Activated CD4-positive, alpha-beta T cell treated with anti-CD3 and anti-CD28 coated beads, Interleukin-2, Interleukin-6, amounts not matched to agents 100 ng/mL and 50 ng/mL, durations not matched to agents 16 hours and 8 hours (primary cell): ENCODE results near the gene ADRB2.

Experiments
- DNase-seq: peaks from one replicate; pipeline ENCODE4 v3.0.0-alpha.2; 2020

ADRB2 gene

DNA sequence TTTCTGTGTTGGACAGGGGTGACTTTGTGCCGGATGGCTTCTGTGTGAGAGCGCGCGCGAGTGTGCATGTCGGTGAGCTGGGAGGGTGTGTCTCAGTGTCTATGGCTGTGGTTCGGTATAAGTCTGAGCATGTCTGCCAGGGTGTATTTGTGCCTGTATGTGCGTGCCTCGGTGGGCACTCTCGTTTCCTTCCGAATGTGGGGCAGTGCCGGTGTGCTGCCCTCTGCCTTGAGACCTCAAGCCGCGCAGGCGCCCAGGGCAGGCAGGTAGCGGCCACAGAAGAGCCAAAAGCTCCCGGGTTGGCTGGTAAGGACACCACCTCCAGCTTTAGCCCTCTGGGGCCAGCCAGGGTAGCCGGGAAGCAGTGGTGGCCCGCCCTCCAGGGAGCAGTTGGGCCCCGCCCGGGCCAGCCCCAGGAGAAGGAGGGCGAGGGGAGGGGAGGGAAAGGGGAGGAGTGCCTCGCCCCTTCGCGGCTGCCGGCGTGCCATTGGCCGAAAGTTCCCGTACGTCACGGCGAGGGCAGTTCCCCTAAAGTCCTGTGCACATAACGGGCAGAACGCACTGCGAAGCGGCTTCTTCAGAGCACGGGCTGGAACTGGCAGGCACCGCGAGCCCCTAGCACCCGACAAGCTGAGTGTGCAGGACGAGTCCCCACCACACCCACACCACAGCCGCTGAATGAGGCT lies at the start of gene ADRB2:
ADRB2 (plus strand) TSS at position 559 of the 686 bp plus-strand sequence. CDS start 221 bp downstream, outside the sequence.
- DNase-seq = peak; percentile 90

DNA sequence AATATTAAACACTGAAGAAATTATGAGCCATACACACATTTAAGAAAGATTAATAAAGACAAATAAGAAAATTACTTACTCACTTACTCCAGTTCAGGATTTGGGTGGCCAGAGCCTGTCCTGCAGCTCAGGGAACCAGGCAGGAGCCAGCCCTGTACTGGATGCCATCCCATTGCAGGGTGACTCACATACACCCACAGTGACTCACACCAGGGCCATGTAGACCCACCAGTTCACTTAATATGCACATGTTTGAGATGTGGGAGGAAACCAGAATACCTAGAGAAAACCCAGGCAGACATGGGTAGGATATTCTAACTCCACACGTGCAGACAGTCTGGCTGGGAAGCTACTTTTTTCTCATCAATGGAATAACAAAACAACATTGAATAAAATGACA lies 49.6 kb upstream of the ADRB2 start:
- DNase-seq = peak; percentile 20

DNA sequence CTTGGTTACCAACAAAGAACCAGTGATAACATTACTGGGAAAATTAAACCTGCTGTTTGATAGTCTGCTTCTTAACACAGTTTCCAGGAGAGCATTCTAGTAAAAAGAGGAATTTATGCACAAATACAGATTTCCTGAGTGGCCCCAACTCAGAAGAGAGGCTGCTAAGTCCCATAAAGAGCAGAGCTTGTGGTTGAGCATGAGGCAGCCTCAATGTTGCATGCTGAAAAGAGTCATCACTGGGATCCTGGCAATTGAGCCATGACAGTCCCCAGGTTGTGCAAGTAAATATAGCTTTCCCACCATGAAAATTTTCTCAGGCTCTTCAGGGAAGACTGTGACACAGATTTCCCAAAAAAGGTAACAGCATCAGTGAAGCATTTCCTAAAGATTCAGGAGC lies 47.5 kb upstream of the ADRB2 start:
- DNase-seq = no peak

DNA sequence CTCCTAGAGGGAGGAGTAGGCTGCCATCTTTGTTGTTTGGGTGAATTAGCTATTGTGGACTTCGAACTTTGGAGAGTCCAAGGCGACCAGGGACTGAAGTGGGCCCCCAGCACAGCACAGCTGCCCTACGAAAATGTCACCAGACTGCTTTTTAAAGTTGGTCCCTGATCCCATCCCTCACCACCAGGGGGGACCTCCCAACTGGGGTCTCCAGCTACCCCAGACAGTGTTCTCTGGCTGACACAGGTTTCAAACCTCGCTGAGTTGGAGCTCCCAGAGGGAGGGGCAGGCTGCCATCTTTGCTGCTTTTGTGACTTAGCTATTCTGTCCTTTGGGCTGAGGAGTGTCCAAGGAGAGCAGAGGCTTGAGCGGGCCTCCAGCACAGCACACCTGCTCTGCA lies 45.7 kb upstream of the ADRB2 start:
- DNase-seq = no peak

DNA sequence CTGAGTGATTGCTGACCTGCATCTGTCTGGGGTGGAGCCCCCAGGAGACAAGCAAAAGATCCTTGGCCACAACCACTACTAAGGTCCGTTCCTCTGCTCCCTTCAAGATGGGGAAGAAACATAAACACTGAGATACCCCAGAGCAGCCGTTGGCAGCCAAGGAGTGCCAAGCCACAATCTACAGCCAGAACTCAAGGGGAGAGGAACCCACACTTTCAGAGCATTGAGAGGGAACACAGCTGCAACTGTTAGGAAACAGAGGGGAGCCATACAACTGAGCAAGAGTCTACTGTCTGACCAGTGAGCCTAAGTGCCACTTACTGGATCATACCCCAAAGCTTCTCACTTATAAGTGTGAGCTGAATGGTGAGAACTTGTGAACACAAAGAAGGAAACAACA lies 44.6 kb upstream of the ADRB2 start:
- DNase-seq = no peak

DNA sequence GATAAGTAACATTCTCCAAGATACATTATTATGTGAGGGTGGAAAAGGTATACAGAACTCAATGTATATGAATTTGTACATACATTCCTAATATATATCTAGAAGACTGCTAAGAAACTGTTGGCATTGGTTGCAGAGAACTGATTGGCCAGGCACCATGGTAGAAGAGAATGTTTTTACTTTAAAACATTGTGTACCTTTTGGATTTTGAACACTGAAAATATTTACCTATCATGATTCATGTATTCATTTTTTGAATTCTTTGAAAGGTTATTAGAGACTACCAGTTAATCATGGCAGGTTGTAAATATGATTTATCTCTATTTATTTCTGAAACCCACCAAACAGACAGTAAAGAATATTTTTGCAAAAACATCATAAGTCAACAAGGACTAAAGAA lies 41.2 kb upstream of the ADRB2 start:
- no peak for DNase-seq

DNA sequence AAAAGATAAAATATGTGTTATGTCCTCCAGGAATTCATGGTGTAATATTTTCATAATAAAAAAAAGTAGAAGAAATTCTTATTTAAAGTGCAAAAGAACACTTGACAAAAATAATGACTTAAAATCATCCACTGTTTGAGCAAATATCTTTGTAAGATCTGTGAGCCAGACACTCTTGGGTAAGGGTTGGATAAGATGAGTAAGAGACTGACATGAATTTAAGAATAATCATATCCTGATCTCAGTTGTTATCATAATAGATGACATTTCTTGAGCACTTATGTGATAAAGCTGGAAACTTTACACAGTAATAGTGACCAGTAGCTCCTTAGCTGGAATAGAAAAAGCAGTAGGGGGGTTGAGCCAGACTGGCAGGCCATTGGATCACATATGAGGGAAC lies 40.0 kb upstream of the ADRB2 start:
- no peak for DNase-seq

DNA sequence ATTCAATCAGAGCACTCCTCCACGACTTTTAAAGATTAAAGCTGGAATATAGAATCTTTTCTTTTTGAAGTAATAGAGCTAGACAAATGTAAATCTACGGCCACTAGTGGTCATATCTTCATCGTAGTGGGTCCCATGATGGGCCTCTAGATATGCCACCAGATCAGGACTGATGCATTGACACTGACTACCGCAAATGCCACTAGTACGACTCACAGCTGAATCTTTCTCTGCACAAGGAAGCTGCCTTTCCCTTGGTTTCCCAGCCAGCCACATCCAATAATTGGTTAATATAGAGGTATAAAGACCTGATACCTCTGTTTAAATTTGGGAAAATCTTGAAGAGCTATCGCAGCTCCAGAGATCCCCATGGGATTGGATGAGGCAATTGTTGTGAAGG lies 37.8 kb upstream of the ADRB2 start:
- no peak for DNase-seq

DNA sequence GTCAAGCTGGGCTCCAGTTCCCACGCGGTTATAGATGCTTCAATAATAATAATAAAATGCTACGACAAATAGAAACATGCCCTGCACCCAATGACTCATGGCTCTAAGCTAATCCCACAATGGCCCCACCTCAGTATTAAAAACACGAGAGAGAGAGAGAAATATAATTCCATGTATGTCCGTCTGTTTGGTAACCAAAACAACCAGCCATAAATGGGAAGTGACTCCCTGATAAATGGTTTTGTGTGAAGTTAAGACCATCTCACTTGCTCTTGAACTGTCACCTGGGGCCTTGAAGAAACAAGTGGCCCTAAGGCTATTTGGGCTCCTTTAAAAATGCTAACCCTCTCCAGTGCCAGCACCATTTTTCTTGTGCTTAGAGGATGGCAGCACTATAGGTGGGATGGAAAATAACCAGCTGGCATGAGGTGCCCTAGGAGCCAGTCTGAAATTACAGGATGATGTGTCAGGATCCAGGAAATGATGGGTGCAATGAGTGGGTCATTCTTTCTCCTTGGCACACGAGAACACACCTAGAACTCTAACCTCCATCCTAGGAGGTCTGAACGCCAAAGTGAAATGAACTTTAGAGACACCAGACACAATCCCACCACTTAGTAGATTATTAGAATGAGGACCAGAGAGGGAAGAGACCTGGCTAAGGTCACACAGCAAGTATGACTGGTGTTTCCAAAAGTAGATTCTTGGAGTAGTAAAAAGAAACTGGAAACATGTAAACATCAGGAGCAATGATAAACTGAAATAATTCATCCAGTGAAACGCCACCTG lies 35.7 kb upstream of the ADRB2 start:
- no peak for DNase-seq

DNA sequence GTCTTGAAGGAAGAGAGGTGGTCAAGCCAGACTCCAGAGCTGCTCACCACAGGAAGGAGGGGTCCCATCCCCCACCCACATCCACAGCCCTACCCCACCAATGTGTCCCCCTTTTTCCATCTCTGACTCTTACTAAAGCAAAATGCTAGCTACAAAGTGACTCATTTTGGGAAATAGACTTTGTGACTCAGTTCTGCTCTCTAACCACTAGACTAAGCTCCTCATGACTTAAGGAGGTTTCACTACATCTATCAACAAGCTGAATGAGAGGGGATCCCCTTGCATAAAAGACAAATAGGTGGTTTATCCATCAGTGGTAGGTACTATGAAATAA lies 35.1 kb upstream of the ADRB2 start:
- DNase-seq = peak; percentile 85

DNA sequence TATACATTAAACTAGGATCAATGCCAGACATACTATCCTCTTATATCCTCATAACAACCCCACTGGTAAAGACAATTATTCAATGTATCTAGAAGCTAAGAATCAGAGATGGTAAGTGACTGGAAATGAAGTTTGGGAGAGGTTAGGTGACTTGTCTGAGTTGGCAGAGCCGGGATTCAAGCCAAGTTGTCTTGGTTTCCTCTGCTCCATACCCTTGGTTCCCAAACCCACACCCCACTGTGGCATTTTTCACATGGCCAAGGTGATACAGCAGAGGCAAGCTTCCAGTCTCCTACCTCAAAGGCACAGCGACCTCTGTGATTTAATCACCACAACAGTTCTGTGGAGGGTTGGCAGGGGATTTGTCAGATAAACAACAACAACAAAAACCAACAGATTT lies 34.7 kb upstream of the ADRB2 start:
- no peak for DNase-seq

DNA sequence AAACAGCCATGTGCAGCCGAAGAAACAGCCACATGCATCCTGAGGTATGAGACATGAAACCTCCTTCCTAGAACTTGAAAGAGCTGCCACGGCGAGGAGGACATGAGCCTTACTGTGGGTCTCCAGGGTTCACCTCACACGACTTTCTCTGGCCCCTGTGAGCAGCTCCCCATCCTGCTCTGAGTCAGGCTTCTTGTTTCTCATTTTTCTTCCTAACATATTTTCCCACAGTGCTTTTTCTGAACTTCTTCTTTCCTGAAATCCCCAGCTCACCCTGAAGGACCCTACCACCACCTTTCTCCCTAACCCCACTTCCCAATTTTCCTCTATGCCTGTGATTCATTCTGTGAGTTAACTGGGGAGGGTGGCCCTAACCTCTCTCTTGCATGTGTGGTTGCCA lies 33.7 kb upstream of the ADRB2 start:
- DNase-seq = no peak

DNA sequence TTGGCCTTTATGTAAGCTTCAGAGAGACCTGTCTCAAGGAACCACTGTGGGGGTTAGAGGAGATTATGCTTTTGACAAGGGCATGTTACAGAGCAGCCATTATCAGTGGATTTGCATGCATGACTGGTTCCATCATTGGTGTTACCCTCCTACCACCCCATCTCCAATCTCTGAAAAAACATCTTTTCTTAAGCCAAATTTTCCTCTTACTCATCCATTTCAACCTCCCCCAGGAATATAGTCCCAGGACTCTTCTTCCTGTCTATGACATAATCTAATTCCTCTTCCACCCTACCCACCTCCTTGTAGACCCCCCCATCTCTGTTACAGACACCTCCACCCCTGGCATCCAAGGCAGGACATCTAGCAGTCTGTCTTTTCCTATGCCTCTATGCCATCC lies 33.1 kb upstream of the ADRB2 start:
- no peak for DNase-seq

DNA sequence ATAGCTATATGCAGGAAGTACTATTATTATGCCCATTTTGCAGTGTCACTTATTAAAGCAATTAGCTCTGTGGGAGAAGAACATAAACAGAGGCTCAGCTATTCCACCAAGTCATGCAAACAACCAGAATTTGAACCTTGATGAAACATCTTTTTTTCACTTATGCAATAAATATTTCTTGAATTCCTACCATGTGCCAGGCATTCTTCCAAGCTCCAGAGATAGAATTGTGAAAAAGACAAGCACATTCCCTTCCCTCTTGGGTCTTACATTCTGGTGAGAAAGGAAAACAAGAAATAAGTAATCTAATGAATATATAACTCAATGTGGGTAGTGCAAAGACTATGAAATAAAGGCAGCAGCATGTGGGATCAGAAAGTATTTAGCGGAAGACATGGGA lies 32.1 kb upstream of the ADRB2 start:
- no peak for DNase-seq

DNA sequence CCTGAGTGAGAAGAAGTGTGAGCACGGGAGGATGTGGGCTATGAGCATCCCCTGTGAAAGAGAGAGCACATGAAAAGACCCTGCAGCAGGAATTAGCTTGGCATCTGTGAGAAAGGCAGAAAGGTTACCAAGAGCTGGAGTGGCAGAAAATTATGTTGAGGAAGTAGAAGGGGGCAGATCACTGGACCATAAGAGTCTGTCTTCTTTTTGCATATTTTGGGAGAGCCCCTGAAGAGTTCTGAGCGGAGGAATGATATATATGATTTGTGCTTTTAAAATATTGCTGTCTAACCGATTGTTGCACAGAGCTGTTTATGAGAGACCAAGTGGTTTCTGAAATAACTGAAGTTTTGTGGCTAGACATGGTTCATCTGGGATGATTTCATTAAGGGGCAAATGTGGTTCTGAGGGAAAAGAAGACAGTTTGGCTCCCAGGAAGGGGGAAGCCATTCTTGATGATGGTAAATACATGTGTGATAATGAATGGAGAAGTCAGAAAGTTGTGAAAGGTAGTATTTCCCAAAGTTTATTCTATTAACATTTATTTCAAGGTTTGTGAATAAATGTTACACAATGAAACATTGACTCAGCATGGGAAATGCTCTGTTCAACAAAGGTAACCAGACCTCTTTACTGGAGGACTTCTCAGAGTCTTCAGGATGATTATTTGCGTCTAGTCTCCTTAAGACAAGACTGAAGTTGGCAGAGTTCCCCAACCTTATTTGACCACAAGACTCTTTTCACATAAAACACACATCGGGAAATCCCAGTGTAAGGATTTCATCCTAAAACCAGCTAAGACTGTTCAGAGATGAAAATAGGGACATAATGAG lies 31.5 kb upstream of the ADRB2 start:
- DNase-seq = no peak

DNA sequence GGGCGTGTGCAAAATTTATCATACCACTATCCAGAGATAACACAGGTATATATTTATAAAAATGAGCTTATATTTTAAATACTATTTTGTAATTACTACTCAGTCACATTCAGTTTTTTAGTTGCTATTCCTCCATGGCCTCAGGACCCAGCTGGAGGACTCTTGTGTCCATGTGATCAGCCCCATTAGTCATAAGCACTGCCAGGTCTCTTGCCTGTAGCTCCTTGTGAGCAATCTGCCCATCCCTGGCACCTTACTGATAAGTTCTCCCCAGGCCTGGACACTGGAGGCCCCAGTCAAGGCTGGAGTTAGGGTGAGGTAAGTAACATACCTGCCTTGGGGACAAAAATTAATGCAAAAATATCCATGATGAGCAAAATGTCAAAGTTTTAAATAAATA lies 29.5 kb upstream of the ADRB2 start:
- no peak for DNase-seq

DNA sequence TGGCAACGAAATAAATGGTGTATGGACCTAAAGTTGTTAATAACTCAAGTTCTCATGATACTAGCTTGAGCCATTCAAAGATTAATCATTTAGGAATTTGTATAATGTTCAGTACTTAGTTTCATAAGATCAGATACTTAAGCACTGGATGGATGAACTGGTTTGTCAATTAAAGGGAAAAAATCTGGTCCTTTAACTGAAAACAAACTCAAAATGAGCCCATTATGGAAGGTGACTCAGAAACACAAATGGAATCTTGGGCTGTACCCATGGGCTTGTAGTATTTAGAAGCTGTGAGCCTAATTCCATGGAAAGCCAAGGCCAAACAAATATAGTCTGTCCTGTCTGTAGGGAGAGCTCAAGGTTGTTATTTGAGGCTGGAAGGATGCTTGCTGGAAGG lies 27.6 kb upstream of the ADRB2 start:
- DNase-seq = no peak

DNA sequence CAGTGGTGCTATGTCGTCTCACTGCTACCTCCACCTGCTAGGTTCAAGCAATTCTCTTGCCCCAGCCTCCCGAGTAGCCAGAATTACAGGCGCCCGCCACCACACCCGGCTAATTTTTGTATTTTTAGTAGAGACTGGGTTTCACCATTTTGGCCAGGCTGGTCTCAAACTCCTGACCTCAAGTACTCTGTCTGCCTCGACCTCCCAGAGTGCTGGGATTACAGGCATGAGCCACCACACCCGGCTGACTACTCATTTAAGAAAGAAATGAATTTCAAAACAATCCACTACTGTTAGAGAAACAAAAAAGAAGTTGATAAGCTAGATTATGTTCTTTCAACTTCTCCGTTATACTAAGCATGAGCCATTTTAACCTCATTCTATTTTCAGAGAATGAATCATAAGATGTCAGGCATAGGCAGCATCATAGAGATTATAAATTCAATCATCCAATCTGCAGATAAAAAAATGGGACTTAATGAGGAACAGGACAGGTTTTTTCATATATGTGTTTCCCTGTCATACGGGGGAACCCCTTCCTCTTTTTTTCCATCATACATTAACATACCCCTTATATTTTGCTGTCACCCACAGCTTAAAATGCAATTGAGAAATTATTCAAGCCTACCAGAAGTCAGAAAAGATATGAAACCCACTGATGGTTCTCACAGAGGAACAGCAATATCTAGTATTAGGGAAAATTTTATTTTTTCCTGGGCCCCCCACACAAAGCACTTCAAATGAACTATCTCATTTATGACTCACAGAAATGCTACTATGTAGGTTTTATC lies 26.5 kb upstream of the ADRB2 start:
- DNase-seq = no peak

DNA sequence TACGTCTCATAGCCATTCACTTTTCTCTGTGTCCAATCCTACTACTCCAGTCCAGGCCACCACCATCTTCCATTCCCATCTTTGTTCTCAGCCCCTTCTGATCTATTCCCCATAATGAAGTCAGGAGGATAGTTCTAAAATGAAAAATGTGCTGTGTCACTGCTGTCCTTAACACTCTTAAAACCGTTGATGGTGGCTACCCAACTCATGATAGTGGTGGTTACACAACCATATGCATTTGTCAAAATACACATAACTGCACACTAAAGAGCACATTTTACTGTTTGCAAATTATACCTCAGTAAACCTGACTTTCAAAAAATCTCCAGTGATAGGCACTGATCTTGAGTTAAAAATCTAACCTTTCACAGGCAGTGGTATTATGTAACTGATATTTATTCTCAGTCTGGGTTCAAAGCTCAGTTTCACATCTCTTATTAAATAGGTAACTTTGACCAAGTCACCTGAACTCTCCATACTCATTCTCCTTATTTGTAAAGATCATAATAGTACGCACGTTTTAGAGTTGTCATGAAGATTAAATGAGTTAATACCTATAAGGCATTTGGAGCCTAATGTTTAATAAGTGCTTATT lies 24.6 kb upstream of the ADRB2 start:
- no peak for DNase-seq

DNA sequence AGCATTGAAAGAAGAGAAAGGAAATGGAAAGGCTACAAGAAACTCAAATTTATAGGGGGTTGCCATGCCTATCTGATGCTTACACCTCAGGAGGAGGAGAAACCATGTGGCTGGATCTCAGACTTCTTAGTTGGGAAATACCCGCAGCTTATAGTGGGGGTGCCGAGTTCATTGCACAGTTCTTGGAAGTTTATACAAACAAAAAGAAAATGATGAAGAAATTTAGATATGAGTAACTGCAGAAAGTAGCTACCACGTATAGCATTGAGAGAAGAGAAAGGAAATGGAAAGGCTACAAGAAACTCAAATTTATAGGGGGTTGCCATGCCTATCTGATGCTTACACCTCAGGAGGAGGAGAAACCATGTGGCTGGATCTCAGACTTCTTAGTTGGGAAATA lies 23.0 kb upstream of the ADRB2 start:
- peak; percentile 42 for DNase-seq

DNA sequence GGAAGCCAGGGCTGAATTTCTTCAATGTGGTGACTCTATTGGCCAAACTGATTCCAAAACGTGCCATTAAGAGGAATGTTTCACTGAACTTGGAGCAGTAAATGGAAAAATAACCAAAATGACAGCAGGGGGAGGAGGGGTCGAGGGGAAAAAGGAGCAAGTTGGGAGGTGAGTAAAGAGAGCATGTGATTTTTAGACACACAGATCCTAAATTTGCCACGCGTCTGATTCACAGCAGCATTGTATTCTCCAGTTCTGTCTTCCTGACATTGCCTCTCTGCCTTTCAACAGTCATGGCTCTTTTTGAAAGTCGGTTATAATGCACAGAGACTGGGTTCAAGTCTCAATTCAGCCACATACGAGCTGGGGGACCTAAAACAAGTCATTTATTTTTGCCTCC lies 22.0 kb upstream of the ADRB2 start:
- no peak for DNase-seq
